Astrocyte (in vitro differentiated cells and primary cell): ENCODE results near the gene PCK2. TPM values are rescaled to one million over a fixed set of nuclear protein-coding genes. Genes with fewer than 3 reads are reported as not detected.

Experiments used
- DNase-seq: peaks from one replicate; pipeline ENCODE4 v3.0.0-alpha.2; 2010; ENCODE audit warnings: low read depth
- FAIRE-seq: peaks from 2 replicates; lab custom pipeline; 2011; peaks lifted over from hg19 to GRCh38; lab: Jason Lieb, UNC
- H2AFZ ChIP-seq: 2 replicates; pipeline ENCODE4 v1.6.0; 2012; ENCODE audit warnings: low read depth, low read length, inconsistent platforms
- H3K27ac ChIP-seq: 2 replicates; pipeline ENCODE4 v1.5.1; 2011; ENCODE audit warnings: low read depth, low read length, inconsistent platforms
- H3K27me3 ChIP-seq: 2 replicates; pipeline ENCODE4 v1.6.0; 2011; ENCODE audit warnings: low read length, inconsistent platforms; ENCODE audit not compliant: insufficient read depth
- H3K36me3 ChIP-seq: 2 replicates; pipeline ENCODE4 v1.5.1; 2011; ENCODE audit warnings: low read length, inconsistent platforms; ENCODE audit not compliant: insufficient read depth
- H3K4me1 ChIP-seq: 2 replicates; pipeline ENCODE4 v1.5.1; 2011; ENCODE audit warnings: low read length, inconsistent platforms; ENCODE audit not compliant: insufficient read depth
- H3K4me2 ChIP-seq: 2 replicates; pipeline ENCODE4 v1.6.0; 2012; ENCODE audit warnings: low read length, inconsistent platforms
- H3K4me3 ChIP-seq: 2 replicates; pipeline ENCODE4 v1.5.1; 2011; ENCODE audit warnings: low read depth, mild to moderate bottlenecking, low read length, inconsistent platforms; ENCODE audit not compliant: insufficient read depth
- H3K79me2 ChIP-seq: 2 replicates; pipeline ENCODE4 v1.6.0; 2012; ENCODE audit warnings: mild to moderate bottlenecking, low read length, inconsistent platforms; ENCODE audit not compliant: insufficient read depth
- H3K9ac ChIP-seq: 2 replicates; pipeline ENCODE4 v1.6.0; 2012; ENCODE audit warnings: mild to moderate bottlenecking, low read length, inconsistent platforms
- H3K9me3 ChIP-seq: 2 replicates; pipeline ENCODE4 v1.5.1; 2012; ENCODE audit warnings: low read depth, mild to moderate bottlenecking, low read length, inconsistent platforms; ENCODE audit not compliant: insufficient read depth
- H4K20me1 ChIP-seq: 2 replicates; pipeline ENCODE4 v1.6.0; 2012; ENCODE audit warnings: low read length, inconsistent platforms; ENCODE audit not compliant: insufficient read depth
- H3K27ac Mint-ChIP-seq: one replicate; pipeline ENCODE4 v1.8.0; 2021; ENCODE audit warnings: mild to moderate bottlenecking, mixed read lengths; ENCODE audit not compliant: unreplicated experiment
- H3K27me3 Mint-ChIP-seq: one replicate; pipeline ENCODE4 v1.8.0; 2021; ENCODE audit warnings: low read depth, mixed read lengths; ENCODE audit not compliant: unreplicated experiment
- H3K36me3 Mint-ChIP-seq: one replicate; pipeline ENCODE4 v1.8.0; 2021; ENCODE audit warnings: low read depth, mixed read lengths; ENCODE audit not compliant: unreplicated experiment
- H3K4me1 Mint-ChIP-seq: one replicate; pipeline ENCODE4 v1.8.0; 2021; ENCODE audit warnings: low read depth, mixed read lengths; ENCODE audit not compliant: unreplicated experiment
- H3K4me3 Mint-ChIP-seq: one replicate; pipeline ENCODE4 v1.8.0; 2021; ENCODE audit warnings: mild to moderate bottlenecking, moderate library complexity, mixed read lengths; ENCODE audit not compliant: unreplicated experiment
- H3K9me3 Mint-ChIP-seq: one replicate; pipeline ENCODE4 v1.8.0; 2021; ENCODE audit warnings: mild to moderate bottlenecking, mixed read lengths; ENCODE audit not compliant: unreplicated experiment
- EZH2 ChIP-seq: IDR thresholded peaks from 2 replicates; pipeline ENCODE4 v1.6.1; 2012; ENCODE audit warnings: mild to moderate bottlenecking, low read length, inconsistent platforms; ENCODE audit not compliant: insufficient read depth
- total RNA-seq: library from RNA; stranded (reverse); gene quantifications from 2 replicates; pipeline ENCODE4 v1.2.1, GENCODE V29; 2021
- TF ChIP-seq, protein P1 (sequence below): IDR thresholded peaks from 2 replicates; pipeline ENCODE4 v1.5.1; 2011; ENCODE audit warnings: low read depth, mild to moderate bottlenecking, inconsistent platforms, low read length, moderate library complexity; ENCODE audit not compliant: insufficient read depth

Gene PCK2
- total RNA-seq, 1 donor from 2014 or later, result 73.8 TPM

DNA sequence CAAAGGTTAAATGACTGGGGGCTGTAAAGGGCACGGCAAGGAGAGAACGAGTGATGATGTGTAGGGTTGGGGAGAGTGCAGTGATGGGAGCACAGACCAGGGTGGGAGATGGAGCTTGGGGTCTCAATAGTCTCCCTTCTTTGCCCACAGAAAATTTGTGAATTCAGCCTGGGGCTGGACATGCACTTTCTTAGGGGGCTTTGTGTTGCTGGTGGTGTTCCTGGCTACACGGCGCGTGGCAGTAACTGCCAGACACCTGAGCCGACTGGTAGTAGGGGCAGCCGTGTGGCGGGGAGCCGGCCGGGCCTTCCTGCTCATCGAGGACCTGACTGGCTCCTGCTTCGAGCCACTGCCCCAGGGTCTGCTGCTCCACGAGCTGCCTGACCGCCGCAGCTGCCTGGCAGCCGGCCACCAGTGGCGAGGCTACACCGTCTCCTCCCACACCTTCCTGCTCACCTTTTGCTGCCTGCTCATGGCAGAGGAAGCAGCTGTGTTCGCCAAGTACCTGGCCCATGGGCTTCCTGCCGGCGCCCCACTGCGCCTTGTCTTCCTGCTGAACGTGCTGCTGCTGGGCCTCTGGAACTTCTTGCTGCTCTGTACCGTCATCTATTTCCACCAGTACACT is 38.1 kb downstream of the PCK2 start:
- Histone ChIP-seq H3K4me1 (peaks cover 9% of the 10 kb centered on the region), H3K4me3 (no peak overlapping the region), H3K79me2 (peaks cover 7% of the 10 kb centered on the region), H3K9me3 (no peaks in the 10 kb centered on the region), H4K20me1 (no peaks in the 10 kb centered on the region), H3K27me3 (no peaks in the 10 kb centered on the region), H3K27ac (no peak overlapping the region), H3K9ac (no peak overlapping the region), H3K36me3 (no peaks in the 10 kb centered on the region), H3K4me2 (no peak overlapping the region), H2AFZ (no peak overlapping the region)
- Mint-ChIP-seq H3K27me3 (peaks cover 8% of the 10 kb centered on the region), H3K4me3 (no peak overlapping the region), H3K36me3 (peaks cover 7% of the 10 kb centered on the region), H3K27ac (no peak overlapping the region), H3K4me1 (peaks cover 6% of the 10 kb centered on the region), H3K9me3 (no peaks in the 10 kb centered on the region)
- FAIRE-seq (no peak), DNase-seq (no peak)
- TF ChIP-seq EZH2, result no peak
- TF ChIP-seq, protein P1, sequence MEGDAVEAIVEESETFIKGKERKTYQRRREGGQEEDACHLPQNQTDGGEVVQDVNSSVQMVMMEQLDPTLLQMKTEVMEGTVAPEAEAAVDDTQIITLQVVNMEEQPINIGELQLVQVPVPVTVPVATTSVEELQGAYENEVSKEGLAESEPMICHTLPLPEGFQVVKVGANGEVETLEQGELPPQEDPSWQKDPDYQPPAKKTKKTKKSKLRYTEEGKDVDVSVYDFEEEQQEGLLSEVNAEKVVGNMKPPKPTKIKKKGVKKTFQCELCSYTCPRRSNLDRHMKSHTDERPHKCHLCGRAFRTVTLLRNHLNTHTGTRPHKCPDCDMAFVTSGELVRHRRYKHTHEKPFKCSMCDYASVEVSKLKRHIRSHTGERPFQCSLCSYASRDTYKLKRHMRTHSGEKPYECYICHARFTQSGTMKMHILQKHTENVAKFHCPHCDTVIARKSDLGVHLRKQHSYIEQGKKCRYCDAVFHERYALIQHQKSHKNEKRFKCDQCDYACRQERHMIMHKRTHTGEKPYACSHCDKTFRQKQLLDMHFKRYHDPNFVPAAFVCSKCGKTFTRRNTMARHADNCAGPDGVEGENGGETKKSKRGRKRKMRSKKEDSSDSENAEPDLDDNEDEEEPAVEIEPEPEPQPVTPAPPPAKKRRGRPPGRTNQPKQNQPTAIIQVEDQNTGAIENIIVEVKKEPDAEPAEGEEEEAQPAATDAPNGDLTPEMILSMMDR, result no peak

DNA sequence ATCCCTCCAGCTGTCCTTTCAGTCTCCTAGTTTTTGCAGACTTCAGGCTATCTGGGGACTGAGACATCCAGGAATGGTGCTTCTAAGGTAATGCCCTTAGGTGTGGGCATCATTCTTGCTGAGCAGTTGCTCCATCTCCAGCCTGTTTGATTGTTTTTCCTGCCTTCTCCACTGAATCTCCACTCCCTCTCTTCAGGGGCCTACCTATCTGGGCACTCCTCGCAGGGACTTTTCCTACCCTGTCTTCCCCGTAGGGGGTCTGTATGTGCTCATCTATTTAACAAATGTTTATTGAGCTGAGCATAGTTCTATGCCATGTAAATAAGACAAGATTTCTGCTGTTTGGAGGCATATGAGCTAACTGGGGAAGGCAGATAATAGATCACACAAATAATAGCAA is 38.9 kb downstream of the PCK2 start:
- Histone ChIP-seq H3K4me1 (peaks cover 9% of the 10 kb centered on the region), H3K27ac (no peak overlapping the region), H3K9me3 (no peaks in the 10 kb centered on the region), H2AFZ (no peak overlapping the region), H3K27me3 (no peaks in the 10 kb centered on the region), H3K36me3 (no peaks in the 10 kb centered on the region), H4K20me1 (no peaks in the 10 kb centered on the region), H3K9ac (no peak overlapping the region), H3K4me3 (no peak overlapping the region), H3K4me2 (no peak overlapping the region), H3K79me2 (peaks cover 7% of the 10 kb centered on the region)
- H3K27ac Mint-ChIP-seq, result no peak overlapping the region
- no peaks in the 10 kb centered on the region for H3K9me3 Mint-ChIP-seq
- no peak overlapping the region for H3K4me3 Mint-ChIP-seq
- DNase-seq, result no peak
- peaks cover 8% of the 10 kb centered on the region for H3K27me3 Mint-ChIP-seq
- peaks cover 6% of the 10 kb centered on the region for H3K4me1 Mint-ChIP-seq
- no peak for FAIRE-seq
- no peak for TF ChIP-seq EZH2
- TF ChIP-seq, protein P1, result no peak
- H3K36me3 Mint-ChIP-seq, result peaks cover 8% of the 10 kb centered on the region

DNA sequence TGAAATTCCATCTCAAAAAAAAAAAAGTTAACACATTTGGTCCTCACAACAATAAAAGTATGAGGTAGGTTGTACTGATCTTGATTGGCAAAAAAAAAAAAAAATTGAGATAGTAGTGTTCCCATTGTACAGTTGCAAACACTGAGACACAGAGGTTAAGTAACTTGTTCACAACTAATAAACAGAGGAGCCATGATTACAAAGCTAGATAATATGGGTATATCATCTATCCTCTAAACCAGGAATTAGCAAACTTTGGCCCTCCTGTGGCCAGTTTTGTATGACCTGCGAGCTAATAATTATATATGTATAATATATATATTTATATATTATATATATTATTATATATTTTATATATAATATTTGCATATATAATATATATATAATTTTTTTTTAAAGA is 39.6 kb downstream of the PCK2 start:
- H2AFZ ChIP-seq, result no peak overlapping the region
- H3K9me3 ChIP-seq, result no peaks in the 10 kb centered on the region
- H3K36me3 Mint-ChIP-seq, result peaks cover 16% of the 10 kb centered on the region
- no peak overlapping the region for H3K4me3 Mint-ChIP-seq
- H3K9me3 Mint-ChIP-seq, result no peaks in the 10 kb centered on the region
- peaks cover 13% of the 10 kb centered on the region for H3K79me2 ChIP-seq
- H3K4me2 ChIP-seq, result no peak overlapping the region
- H3K4me1 Mint-ChIP-seq, result peaks cover 10% of the 10 kb centered on the region
- peaks cover 6% of the 10 kb centered on the region for H4K20me1 ChIP-seq
- H3K27ac Mint-ChIP-seq, result no peak overlapping the region
- TF ChIP-seq, protein P1, result no peak
- TF ChIP-seq EZH2, result no peak
- no peaks in the 10 kb centered on the region for H3K27me3 ChIP-seq
- H3K27ac ChIP-seq, result no peak overlapping the region
- H3K27me3 Mint-ChIP-seq, result peaks cover 8% of the 10 kb centered on the region
- H3K36me3 ChIP-seq, result peaks cover 7% of the 10 kb centered on the region
- no peak overlapping the region for H3K9ac ChIP-seq
- no peak for FAIRE-seq
- peaks cover 9% of the 10 kb centered on the region for H3K4me1 ChIP-seq
- no peak for DNase-seq
- H3K4me3 ChIP-seq, result no peak overlapping the region
